SK-N-SH (cell line): ENCODE data around the gene FTCD. TPM values are rescaled to one million over a fixed set of nuclear protein-coding genes. Genes with fewer than 3 reads are reported as not detected.
"Not testable (repeated sequence)": the region's sequence is repeated elsewhere in the genome, so short reads cannot be mapped to it uniquely, and the experiment has no call there.

Experiments used
- CTCF ChIA-PET: fragments of 300-600, 350-600 bp; formaldehyde crosslinking; extraction: SDS; loops from one replicate; lab custom pipeline; 2021; lab: Yijun Ruan, JAX
- POLR2A ChIA-PET: fragments of 350-600 bp; sonication (Branson Sonifier 250); formaldehyde crosslinking; extraction: SDS; loops from one replicate; lab custom pipeline; 2020; ENCODE audit warnings: antibody characterized with exemption, inconsistent platforms; lab: Yijun Ruan, JAX
- DNase-seq: peaks from one replicate; pipeline ENCODE4 v3.0.0; 2012
- H2AFZ ChIP-seq: fragments of 200-600 bp; sonication (generic); 2 replicates; pipeline ENCODE4 v1.8.1; 2016; ENCODE audit warnings: antibody characterized with exemption, mild to moderate bottlenecking, low read depth
- H3F3A ChIP-seq: fragments of 200-600 bp; sonication (generic); replicated peaks from 2 replicates; pipeline ENCODE3; 2016; ENCODE audit warnings: antibody characterized with exemption, mild to moderate bottlenecking; ENCODE audit not compliant: insufficient read depth
- H3K27ac ChIP-seq, 2 experiments: fragments of 200-500 bp in 1 of 2; fragments of 200-600 bp in 1 of 2; sonication (Bioruptor generic) in 1 of 2; sonication (generic), shearing (Covaris generic) in 1 of 2; 2 replicates each; pipeline versions ENCODE4 v1.5.1 to v1.6.1; 2014 to 2016; ENCODE audit warnings: low read depth in 2 of 2, inconsistent platforms in 1 of 2, low read length in 1 of 2, mild to moderate bottlenecking in 1 of 2, mixed read lengths in 1 of 2
- H3K27me3 ChIP-seq: fragments of 200-600 bp; sonication (generic), shearing (Covaris generic); 2 replicates; pipeline ENCODE4 v1.6.1; 2016; ENCODE audit warnings: mixed run types; ENCODE audit not compliant: insufficient read depth
- H3K36me3 ChIP-seq, 2 experiments: fragments of 200-500 bp in 1 of 2; fragments of 200-600 bp in 1 of 2; sonication (Bioruptor generic) in 1 of 2; sonication (generic) in 1 of 2; replicated peaks in 1 of 2; 2 replicates each; pipeline versions ENCODE3 to v1.5.1; 2014 to 2016; ENCODE audit warnings: low read length in 1 of 2, mild to moderate bottlenecking in 1 of 2; ENCODE audit not compliant: insufficient read depth in 2 of 2, control insufficient read depth in 1 of 2
- H3K4me1 ChIP-seq, 2 experiments: fragments of 200-500 bp in 1 of 2; fragments of 200-600 bp in 1 of 2; sonication (Bioruptor generic) in 1 of 2; sonication (generic), shearing (Covaris generic) in 1 of 2; 2 replicates each; pipeline versions ENCODE4 v1.5.1 to v1.6.1; 2014 to 2016; ENCODE audit warnings: low read depth in 1 of 2, low read length in 1 of 2, mixed run types in 1 of 2; ENCODE audit not compliant: insufficient read depth in 2 of 2, control insufficient read depth in 1 of 2
- H3K4me2 ChIP-seq: fragments of 200-600 bp; sonication (generic), shearing (Covaris generic); 2 replicates; pipeline ENCODE4 v1.6.1; 2017; ENCODE audit warnings: mixed run types
- H3K4me3 ChIP-seq, 2 experiments: fragments of 200-500 bp in 1 of 2; fragments of 200-600 bp in 1 of 2; sonication (Bioruptor generic) in 1 of 2; sonication (generic), shearing (Covaris generic) in 1 of 2; 2 replicates each; pipeline versions ENCODE4 v1.5.1 to v1.8.1; 2014 to 2016; ENCODE audit warnings: low read depth in 2 of 2, inconsistent platforms in 1 of 2, low read length in 1 of 2, mild to moderate bottlenecking in 1 of 2, mixed read lengths in 1 of 2, moderate library complexity in 1 of 2
- H3K79me2 ChIP-seq: fragments of 200-600 bp; sonication (generic); 2 replicates; pipeline ENCODE4 v1.8.1; 2017; ENCODE audit warnings: mild to moderate bottlenecking; ENCODE audit not compliant: insufficient read depth
- H3K9ac ChIP-seq: fragments of 200-600 bp; sonication (generic); 2 replicates; pipeline ENCODE4 v1.6.1; 2017; ENCODE audit warnings: mixed run types
- H3K9me2 ChIP-seq: fragments of 200-600 bp; sonication (generic); 2 replicates; pipeline ENCODE4 v1.6.1; 2017; ENCODE audit warnings: mixed run types
- H3K9me3 ChIP-seq: fragments of 200-600 bp; sonication (generic); 2 replicates; pipeline ENCODE4 v1.6.1; 2017; ENCODE audit warnings: mixed run types, mild to moderate bottlenecking, moderate library complexity
- H4K20me1 ChIP-seq: fragments of 200-600 bp; sonication (generic); 2 replicates; pipeline ENCODE4 v1.6.1; 2017; ENCODE audit warnings: mild to moderate bottlenecking, mixed run types; ENCODE audit not compliant: insufficient read depth
- CHD2 ChIP-seq: fragments of 150-350 bp; IDR thresholded peaks from 2 replicates; pipeline ENCODE4 v1.6.1; 2018; ENCODE audit warnings: low read length; ENCODE audit not compliant: partially characterized antibody
- ELF1 ChIP-seq: IDR thresholded peaks from 2 replicates; pipeline ENCODE4 v1.4.0; 2012
- EP300 ChIP-seq, 2 experiments: IDR thresholded peaks; 2 replicates each; pipeline versions ENCODE4 v1.4.0 to v1.6.1; 2012; ENCODE audit warnings: borderline replicate concordance in 1 of 2, low read depth in 1 of 2, low read length in 1 of 2
- EZH2phosphoT487 ChIP-seq: fragments of 200-600 bp; sonication (generic); IDR thresholded peaks from 2 replicates; pipeline ENCODE4 v1.6.1; 2017; ENCODE audit warnings: low read depth, mixed run types, mild to moderate bottlenecking, antibody characterized with exemption, moderate library complexity, borderline replicate concordance
- FOXJ3 ChIP-seq: sonication (generic); formaldehyde crosslinking; IDR thresholded peaks from 2 replicates; pipeline ENCODE4 v1.5.1; 2020; ENCODE audit warnings: mild to moderate bottlenecking, missing genetic modification reagents
- FOXM1 ChIP-seq: IDR thresholded peaks from 2 replicates; pipeline ENCODE4 v1.4.0; 2012; ENCODE audit warnings: low read depth, mild to moderate bottlenecking
- JUND ChIP-seq: IDR thresholded peaks from 2 replicates; pipeline ENCODE4 v1.4.0; 2012
- MEF2A ChIP-seq: IDR thresholded peaks from 2 replicates; pipeline ENCODE4 v1.4.0; 2012; ENCODE audit warnings: low read depth, borderline replicate concordance
- MXI1 ChIP-seq: IDR thresholded peaks from 2 replicates; pipeline ENCODE4 v1.6.1; 2012; ENCODE audit warnings: mild to moderate bottlenecking, low read depth, low read length, improper control_type of control experiment
- NRF1 ChIP-seq: IDR thresholded peaks from 2 replicates; pipeline ENCODE4 v1.6.1; 2012; ENCODE audit warnings: low read depth, mild to moderate bottlenecking, low read length
- PBX3 ChIP-seq: IDR thresholded peaks from 2 replicates; pipeline ENCODE4; 2012
- POLR2AphosphoS5 ChIP-seq: IDR thresholded peaks from 2 replicates; pipeline ENCODE4 v1.6.1; 2012; ENCODE audit warnings: low read depth, low read length
- RAD21 ChIP-seq: IDR thresholded peaks from 2 replicates; pipeline ENCODE4 v1.6.1; 2012; ENCODE audit warnings: mild to moderate bottlenecking, low read length
- RCOR1 ChIP-seq: fragments of 150-350 bp; IDR thresholded peaks from 2 replicates; pipeline ENCODE4 v1.6.1; 2017; ENCODE audit warnings: antibody characterized with exemption, low read length
- RFX5 ChIP-seq: IDR thresholded peaks from 2 replicates; pipeline ENCODE4 v1.6.1; 2012; ENCODE audit warnings: mild to moderate bottlenecking, improper control_type of control experiment, low read length
- RXRA ChIP-seq: IDR thresholded peaks from 2 replicates; pipeline ENCODE4 v1.4.0; 2012; ENCODE audit warnings: low read depth, mild to moderate bottlenecking, borderline replicate concordance
- SIN3A ChIP-seq: IDR thresholded peaks from 2 replicates; pipeline ENCODE4 v1.6.1; 2012; ENCODE audit warnings: low read depth, mild to moderate bottlenecking, low read length, moderate library complexity, borderline replicate concordance
- SMC3 ChIP-seq: IDR thresholded peaks from 2 replicates; pipeline ENCODE4 v1.6.1; 2012; ENCODE audit warnings: low read depth, low read length, improper control_type of control experiment
- TAF1 ChIP-seq: IDR thresholded peaks from 2 replicates; pipeline ENCODE4 v1.6.1; 2012; ENCODE audit warnings: low read depth, mild to moderate bottlenecking, low read length, moderate library complexity, borderline replicate concordance
- TCF12 ChIP-seq: IDR thresholded peaks from 2 replicates; pipeline ENCODE4 v1.4.0; 2012
- USF1 ChIP-seq: IDR thresholded peaks from 2 replicates; pipeline ENCODE4 v1.4.0; 2012; ENCODE audit warnings: low read depth, borderline replicate concordance
- WGBS: methylation state at CpG from one replicate; pipeline ENCODE4 v1.1.6; 2017; ENCODE audit warnings: low lambda C conversion rate; 5-methylcytosine and 5-hydroxymethylcytosine counted together
- polyA plus RNA-seq, 3 experiments: library from polyadenylated mRNA; depleted of rRNA; stranded (reverse); fragments of >200 nt; gene quantifications; 2 replicates each; pipeline ENCODE4 v1.2.3, GENCODE V29; 2012
- TF ChIP-seq, protein P1 (sequence below): IDR thresholded peaks from 2 replicates; pipeline ENCODE4 v1.4.0; 2012; ENCODE audit warnings: low read depth

Gene FTCD
- polyA plus RNA-seq, 1 of the 3 experiments (the other 2 are of a cell fraction) = 0.33 TPM

DNA sequence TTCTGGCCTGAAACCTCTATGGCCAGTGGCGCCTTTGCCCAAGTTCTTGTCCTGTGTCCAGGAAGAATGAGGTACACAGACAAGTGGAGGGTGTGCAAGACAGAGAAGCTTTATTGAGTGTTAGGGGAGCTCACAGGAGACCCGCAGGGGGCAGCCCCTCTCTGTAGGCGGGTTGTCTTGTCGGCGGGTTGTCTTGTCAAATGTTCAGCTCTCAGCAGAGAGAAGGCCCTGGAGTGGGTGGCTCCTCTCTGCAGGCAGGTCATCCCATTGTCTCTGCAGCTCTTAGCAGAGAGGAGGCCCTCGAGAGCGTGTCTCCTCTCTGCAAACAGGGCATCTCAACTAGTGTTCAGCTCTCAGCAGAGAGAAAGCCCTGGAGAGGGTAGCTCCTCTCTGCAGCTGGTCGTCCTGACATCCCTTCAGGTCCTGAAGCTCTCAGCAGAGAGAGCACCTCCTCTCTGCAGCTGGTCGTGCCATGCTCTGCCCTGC, 46.5 kb downstream of the FTCD start:
- TF ChIP-seq MEF2A (no peak), SMC3 (no peak), FOXM1 (no peak), TAF1 (no peak), RFX5 (no peak), USF1 (no peak), EP300 (IDR thresholded peaks at IDR 0.05; ENCODE audit: borderline replicate concordance in 1 of 2, low read depth in 1 of 2, low read length in 1 of 2) (no peak), RCOR1 (no peak), JUND (no peak), ELF1 (no peak)
- TF ChIP-seq, protein P1, sequence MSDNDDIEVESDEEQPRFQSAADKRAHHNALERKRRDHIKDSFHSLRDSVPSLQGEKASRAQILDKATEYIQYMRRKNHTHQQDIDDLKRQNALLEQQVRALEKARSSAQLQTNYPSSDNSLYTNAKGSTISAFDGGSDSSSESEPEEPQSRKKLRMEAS = no peak
- TF ChIP-seq, all 33 proteins: peak for 0
- H4K20me1 ChIP-seq = peaks cover 12% of the 10 kb centered on the region
- DNase-seq = no peak
- ChIA-PET POLR2A (no interaction called here), CTCF (interaction anchor here (1.6 kb wide), 1 partner anchor 35 kb away, joined by 6 read pairs; no protein-coding TSS in a partner anchor)
- H2AFZ ChIP-seq = no peak overlapping the region
- no peak overlapping the region for H3K9ac ChIP-seq
- H3K4me3 ChIP-seq = no peak overlapping the region
- no peaks in the 10 kb centered on the region for H3K9me2 ChIP-seq
- H3K9me3 ChIP-seq = peaks cover 3% of the 10 kb centered on the region; the same call in 1 of the 2 replicates
- no peaks in the 10 kb centered on the region for H3K27me3 ChIP-seq
- peak overlapping the region in 1 of 2 experiments; percentile 22; a peak in 1 of 4 replicates for H3K27ac ChIP-seq
- H3F3A ChIP-seq = peaks cover 3% of the 10 kb centered on the region
- peaks cover 62% of the 10 kb centered on the region for H3K79me2 ChIP-seq
- peaks cover 0 to 27% of the 10 kb centered on the region in 2 experiments; a peak in 1 of 4 replicates for H3K4me1 ChIP-seq
- WGBS = 80% methylated on average over 7 of the region's 9 CpGs
- H3K36me3 ChIP-seq = peaks cover 16 to 25% of the 10 kb centered on the region in 2 experiments
- no peak overlapping the region for H3K4me2 ChIP-seq

DNA sequence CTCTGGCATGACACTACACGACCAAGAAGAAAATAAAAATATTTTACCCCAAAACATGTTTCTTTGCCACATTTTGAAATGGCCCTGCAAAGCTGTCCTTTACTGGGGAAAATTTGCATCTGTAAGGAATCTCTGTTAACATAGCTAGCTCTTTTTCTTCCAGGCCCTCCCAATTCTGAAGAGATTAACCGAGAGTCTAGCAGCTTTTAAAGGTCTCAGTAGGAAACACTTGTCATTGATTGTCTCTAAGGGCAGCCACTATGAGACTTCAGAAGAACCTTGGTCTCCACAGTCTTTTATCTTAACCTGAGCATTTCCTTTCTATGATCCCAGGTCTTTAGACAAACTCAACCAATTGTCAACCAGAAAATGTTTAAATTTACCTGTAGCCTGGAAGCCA, 48.0 kb downstream of the FTCD start:
- Histone ChIP-seq H3K79me2 (peaks cover 77% of the 10 kb centered on the region), H3K9me3 (peaks cover 11% of the 10 kb centered on the region; the same call in 1 of the 2 replicates), H3K4me1 (peaks cover 0 to 27% of the 10 kb centered on the region in 2 experiments; a peak in 1 of 4 replicates), H3K36me3 (peaks cover 5 to 26% of the 10 kb centered on the region in 2 experiments), H4K20me1 (peaks cover 12% of the 10 kb centered on the region)
- CTCF ChIA-PET = interaction anchor here (0.9 kb wide), 1 partner anchor 13 kb away, joined by 3 read pairs; no protein-coding TSS in a partner anchor
- H3K27me3 ChIP-seq, H3K4me2 ChIP-seq, H3K27ac ChIP-seq, H3K9ac ChIP-seq, H3F3A ChIP-seq, H3K4me3 ChIP-seq, H3K9me2 ChIP-seq, DNase-seq, POLR2A ChIA-PET, H2AFZ ChIP-seq: not testable (repeated sequence)
- 78% methylated on average over 2 of the region's 2 CpGs for WGBS

GRCh38 chr21:46104104-46104503, 51.3 kb downstream of the FTCD start:
- DNase-seq = no peak
- Histone ChIP-seq H3K27me3 (no peaks in the 10 kb centered on the region), H2AFZ (no peak overlapping the region), H3K4me1 (peaks cover 0 to 7% of the 10 kb centered on the region in 2 experiments; a peak in 1 of 4 replicates), H3K27ac (no peak overlapping the region), H4K20me1 (peaks cover 5% of the 10 kb centered on the region; the same call in 1 of the 2 replicates), H3K9me2 (no peaks in the 10 kb centered on the region), H3F3A (peaks cover 9% of the 10 kb centered on the region), H3K4me3 (no peak overlapping the region), H3K36me3 (peaks cover 0 to 51% of the 10 kb centered on the region in 2 experiments), H3K4me2 (no peak overlapping the region), H3K9me3 (peaks cover 25% of the 10 kb centered on the region; the same call in 1 of the 2 replicates), H3K79me2 (peaks cover 91% of the 10 kb centered on the region), H3K9ac (no peak overlapping the region)
- TF ChIP-seq POLR2AphosphoS5 (no peak), CHD2 (no peak), FOXM1 (no peak), RAD21 (no peak), PBX3 (no peak), NRF1 (no peak), SMC3 (no peak), TCF12 (no peak), SIN3A (no peak), USF1 (no peak), MXI1 (no peak), FOXJ3 (CRISPR knock-in tag) (no peak), RXRA (no peak), EZH2phosphoT487 (no peak)
- ChIA-PET CTCF (no interaction called here), POLR2A (no interaction called here)
